Keratinocyte (primary cell): Measurements from ENCODE around the gene FUCA2. TPM values are rescaled to one million over a fixed set of nuclear protein-coding genes. Genes with fewer than 3 reads are reported as not detected.

Experiments
- DNase-seq: peaks from one replicate; pipeline ENCODE4 v3.0.0-alpha.2; 2011; ENCODE audit warnings: low read depth, missing footprints, low spot score
- FAIRE-seq: peaks from 2 replicates; lab custom pipeline; 2011; peaks lifted over from hg19 to GRCh38; lab: Jason Lieb, UNC
- H2AFZ ChIP-seq: 2 replicates; pipeline ENCODE4 v1.6.0; 2012; ENCODE audit warnings: low read length, control low read depth, inconsistent platforms; ENCODE audit not compliant: control insufficient read depth
- H3K27ac ChIP-seq: 2 replicates; pipeline ENCODE4 v1.5.1; 2011; ENCODE audit warnings: low read length; ENCODE audit not compliant: control insufficient read depth, insufficient read depth
- H3K27me3 ChIP-seq: 3 replicates; pipeline ENCODE4 v1.6.0; 2011; ENCODE audit warnings: low read length; ENCODE audit not compliant: control insufficient read depth, insufficient read depth; ENCODE audit errors: extremely low read depth
- H3K36me3 ChIP-seq, 2 experiments: 2 replicates in 1 of 2; 3 replicates in 1 of 2; pipeline ENCODE4 v1.5.1; 2011; ENCODE audit warnings: low read length in 2 of 2, mild to moderate bottlenecking in 1 of 2; ENCODE audit not compliant: control insufficient read depth in 2 of 2, insufficient read depth in 2 of 2; ENCODE audit errors: extremely low read depth in 1 of 2
- H3K4me1 ChIP-seq: 3 replicates; pipeline ENCODE4 v1.5.1; 2011; ENCODE audit warnings: low read length; ENCODE audit not compliant: control insufficient read depth, insufficient read depth; ENCODE audit errors: extremely low read depth
- H3K4me2 ChIP-seq: 3 replicates; pipeline ENCODE4 v1.6.0; 2011; ENCODE audit warnings: low read depth, low read length; ENCODE audit not compliant: control insufficient read depth, insufficient read depth; ENCODE audit errors: extremely low read depth
- H3K4me3 ChIP-seq, 3 experiments: fragments of 200-600 bp in 1 of 3; sonication (generic) in 1 of 3; 2 replicates in 2 of 3; 3 replicates in 1 of 3; pipeline ENCODE4 v1.5.1; 2011 to 2016; ENCODE audit warnings: low read length in 3 of 3, mild to moderate bottlenecking in 3 of 3, control low read depth in 2 of 3, inconsistent platforms in 1 of 3, low read depth in 1 of 3, mixed read lengths in 1 of 3, mixed run types in 1 of 3, moderate library complexity in 1 of 3; ENCODE audit not compliant: control insufficient read depth in 2 of 3, insufficient read depth in 2 of 3; ENCODE audit errors: extremely low read depth in 1 of 3
- H3K79me2 ChIP-seq: 2 replicates; pipeline ENCODE4 v1.6.0; 2012; ENCODE audit warnings: low read length; ENCODE audit not compliant: control insufficient read depth, insufficient read depth
- H3K9ac ChIP-seq: 3 replicates; pipeline ENCODE4 v1.6.0; 2011; ENCODE audit warnings: low read length; ENCODE audit not compliant: control insufficient read depth, insufficient read depth; ENCODE audit errors: extremely low read depth
- H3K9me1 ChIP-seq: 3 replicates; pipeline ENCODE4 v1.6.0; 2011; ENCODE audit warnings: low read length; ENCODE audit not compliant: control insufficient read depth, insufficient read depth; ENCODE audit errors: extremely low read depth
- H3K9me3 ChIP-seq: 2 replicates; pipeline ENCODE4 v1.5.1; 2012; ENCODE audit warnings: low read depth, low read length; ENCODE audit not compliant: control insufficient read depth
- H4K20me1 ChIP-seq: 3 replicates; pipeline ENCODE4 v1.6.0; 2011; ENCODE audit warnings: low read length; ENCODE audit not compliant: control insufficient read depth, insufficient read depth; ENCODE audit errors: extremely low read depth
- CTCF ChIP-seq, 3 experiments: IDR thresholded peaks in 1 of 3; conservative IDR thresholded peaks in 1 of 3; optimal IDR thresholded peaks in 1 of 3; 2 replicates in 2 of 3; 3 replicates in 1 of 3; pipeline versions ENCODE3 to v1.5.1; 2011; ENCODE audit warnings: low read length in 3 of 3, mild to moderate bottlenecking in 3 of 3, moderate library complexity in 2 of 3, control low read depth in 1 of 3, inconsistent platforms in 1 of 3; ENCODE audit not compliant: insufficient read depth in 2 of 3; ENCODE audit errors: extremely low read depth in 1 of 3
- EZH2 ChIP-seq: IDR thresholded peaks from one replicate; pipeline ENCODE4 v1.6.1; 2012; ENCODE audit warnings: inconsistent platforms, mild to moderate bottlenecking, low read length, moderate library complexity
- dilution Hi-C: fragments of 300-500 bp; cut with MboI; formaldehyde crosslinking; loops from one replicate; pipeline ENCODE4 v1.7.0; 2020; ENCODE audit warnings: low sequenced_read_pairs; ENCODE audit not compliant: extremely low pct_ligation_motif_present
- polyA minus RNA-seq, 3 experiments: library from RNA; depleted of rRNA, polyadenylated mRNA; stranded (reverse); fragments of >200 nt; gene quantifications; 1 replicate in 1 of 3; 2 replicates in 1 of 3; 3 replicates in 1 of 3; pipeline ENCODE4 v1.2.3, GENCODE V29; 2011
- polyA plus RNA-seq, 5 experiments: library from polyadenylated mRNA; depleted of rRNA in 3 of 5; stranded (reverse) in 3 of 5; stranded (forward) in 1 of 5; unstranded in 1 of 5; fragments of >200 nt; gene quantifications; 1 replicate in 1 of 5; 2 replicates in 3 of 5; 3 replicates in 1 of 5; pipeline versions ENCODE4 v1.2.1 to v1.2.3, GENCODE V29; 2011 to 2012; ENCODE audit warnings: missing spikeins in 2 of 5, low read depth in 1 of 5, low replicate concordance in 1 of 5

Gene FUCA2
- polyA plus RNA-seq: 10.8 to 14.0 TPM (median 12.5 TPM) in 3 replicates
- 6.2 TPM for polyA plus RNA-seq (2011; ENCODE audit: low read depth)
- 9.2 and 14.1 TPM in 2 replicates for polyA plus RNA-seq (2011; cell fraction: cytosol; rRNA removed)
- 15.9 and 18.4 TPM in 2 replicates for polyA plus RNA-seq (2011; cell fraction: nucleus; rRNA removed)
- polyA plus RNA-seq (2012; ENCODE audit: low replicate concordance): 12.5 and 12.9 TPM in 2 replicates
- polyA minus RNA-seq: 2.3 to 6.8 TPM (median 6.4 TPM) in 3 replicates
- 5.9 TPM for polyA minus RNA-seq (2011; cell fraction: cytosol; rRNA and poly(A)+ RNA removed)
- 4.1 and 8.5 TPM in 2 replicates for polyA minus RNA-seq (2011; cell fraction: nucleus; rRNA and poly(A)+ RNA removed)

- peak within 1 kb of the TSS; percentile 50 to 73 (median 63) for H3K4me3 ChIP-seq
- H3K9ac ChIP-seq: peak within 1 kb of the TSS; percentile 75
- H2AFZ ChIP-seq: peak within 1 kb of the TSS; percentile 99
- DNase-seq (no peak), FAIRE-seq (peak; percentile 51)
- H3K27me3 ChIP-seq: peaks cover 5% of the 10 kb centered on the region
- no peaks in the 10 kb centered on the region for H3K36me3 ChIP-seq
- H3K9me3 ChIP-seq: no peaks in the 10 kb centered on the region
- no peak within 1 kb of the TSS for H3K27ac ChIP-seq
- H3K79me2 ChIP-seq: no peaks in the 10 kb centered on the region
- dilution Hi-C loops: no loop called here
- peak within 1 kb of the TSS; percentile 84 for H3K4me2 ChIP-seq
- peaks cover 10% of the 10 kb centered on the region for H3K4me1 ChIP-seq
- H3K9me1 ChIP-seq: no peaks in the 10 kb centered on the region
- no peaks in the 10 kb centered on the region for H4K20me1 ChIP-seq
- TF ChIP-seq EZH2 (no peak), CTCF (optimal IDR thresholded peaks at IDR 0.05 in 1 of 3, IDR thresholded peaks at IDR 0.05 in 1 of 3, conservative IDR thresholded peaks at IDR 0.05 in 1 of 3; ENCODE audit: extremely low read depth in 1 of 3, insufficient read depth in 2 of 3, low read length in 3 of 3) (no peak)
Observed at GRCh38 chr6:143510991-143511891, at the start of gene FUCA2. Gene FUCA2 (minus strand): TSS chr6:143511720. CDS start chr6:143511634, 86 bp downstream.

- Histone ChIP-seq H3K4me1 (no peaks in the 10 kb centered on the region), H3K9ac (no peak overlapping the region), H3K36me3 (no peaks in the 10 kb centered on the region), H2AFZ (no peak overlapping the region), H3K4me3 (no peak overlapping the region), H3K79me2 (no peaks in the 10 kb centered on the region), H3K4me2 (no peak overlapping the region), H4K20me1 (no peaks in the 10 kb centered on the region), H3K27me3 (no peaks in the 10 kb centered on the region), H3K27ac (no peak overlapping the region), H3K9me3 (no peaks in the 10 kb centered on the region), H3K9me1 (no peaks in the 10 kb centered on the region)
- DNase-seq (no peak), FAIRE-seq (no peak)
- dilution Hi-C loops: no loop called here
- TF ChIP-seq CTCF (optimal IDR thresholded peaks at IDR 0.05 in 1 of 3, IDR thresholded peaks at IDR 0.05 in 1 of 3, conservative IDR thresholded peaks at IDR 0.05 in 1 of 3; ENCODE audit: extremely low read depth in 1 of 3, insufficient read depth in 2 of 3, low read length in 3 of 3) (no peak), EZH2 (no peak)
Observed at GRCh38 chr6:143561105-143561704, 49.7 kb upstream of the FUCA2 start.
